Prostate gland (tissue), 2 donors: ENCODE measurements around the gene DUSP16.

Source experiments
- POLR2A ChIP-seq: fragments of 450-650 bp; IDR thresholded peaks from one replicate; pipeline ENCODE4 v1.6.1; 2016; ENCODE audit warnings: antibody characterized with exemption, mild to moderate bottlenecking
- POLR2AphosphoS5 ChIP-seq: sonication (generic); formaldehyde crosslinking; IDR thresholded peaks from one replicate; pipeline ENCODE4 v1.6.1; 2017; ENCODE audit warnings: antibody characterized with exemption
- TF ChIP-seq, protein P1 (sequence below), 4 experiments: fragments of 200-600 bp in 2 of 4; fragments of 450-650 bp in 2 of 4; sonication (generic) in 2 of 4; IDR thresholded peaks; 1 replicate in 3 of 4; 2 replicates in 1 of 4; pipeline ENCODE4 v1.5.1; 2016 to 2019; ENCODE audit warnings: antibody characterized with exemption in 4 of 4, mild to moderate bottlenecking in 2 of 4, moderate library complexity in 2 of 4

DNA sequence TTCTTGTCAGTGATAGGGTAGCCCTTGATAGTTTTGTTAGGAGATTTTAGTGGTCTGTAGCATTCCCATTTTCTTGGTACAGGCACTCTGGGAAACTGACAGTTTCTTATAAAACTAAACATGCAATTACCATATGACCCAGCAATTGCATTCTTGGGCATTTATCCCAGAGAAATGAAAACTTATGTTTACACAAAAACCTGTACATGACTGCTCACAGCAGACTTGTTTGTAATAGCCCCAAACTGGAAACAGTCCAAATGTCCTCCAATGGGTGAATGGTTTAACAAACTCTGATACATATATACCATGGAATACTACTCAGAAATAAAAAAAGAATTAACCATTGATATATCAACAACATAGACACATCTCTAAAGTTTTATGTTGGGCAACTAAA, 130.3 kb downstream of the DUSP16 start:
- TF ChIP-seq POLR2A: no peak
- TF ChIP-seq, protein P1, sequence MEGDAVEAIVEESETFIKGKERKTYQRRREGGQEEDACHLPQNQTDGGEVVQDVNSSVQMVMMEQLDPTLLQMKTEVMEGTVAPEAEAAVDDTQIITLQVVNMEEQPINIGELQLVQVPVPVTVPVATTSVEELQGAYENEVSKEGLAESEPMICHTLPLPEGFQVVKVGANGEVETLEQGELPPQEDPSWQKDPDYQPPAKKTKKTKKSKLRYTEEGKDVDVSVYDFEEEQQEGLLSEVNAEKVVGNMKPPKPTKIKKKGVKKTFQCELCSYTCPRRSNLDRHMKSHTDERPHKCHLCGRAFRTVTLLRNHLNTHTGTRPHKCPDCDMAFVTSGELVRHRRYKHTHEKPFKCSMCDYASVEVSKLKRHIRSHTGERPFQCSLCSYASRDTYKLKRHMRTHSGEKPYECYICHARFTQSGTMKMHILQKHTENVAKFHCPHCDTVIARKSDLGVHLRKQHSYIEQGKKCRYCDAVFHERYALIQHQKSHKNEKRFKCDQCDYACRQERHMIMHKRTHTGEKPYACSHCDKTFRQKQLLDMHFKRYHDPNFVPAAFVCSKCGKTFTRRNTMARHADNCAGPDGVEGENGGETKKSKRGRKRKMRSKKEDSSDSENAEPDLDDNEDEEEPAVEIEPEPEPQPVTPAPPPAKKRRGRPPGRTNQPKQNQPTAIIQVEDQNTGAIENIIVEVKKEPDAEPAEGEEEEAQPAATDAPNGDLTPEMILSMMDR (IDR thresholded peaks at IDR 0.05): no peak
- TF ChIP-seq POLR2AphosphoS5: peak; percentile 78
